Kasumi-1 (cell line): ENCODE measurements around the gene CDC25C.
"Not testable (repeated sequence)": the region's sequence is repeated elsewhere in the genome, so short reads cannot be mapped to it uniquely, and the experiment has no call there.

Source experiments
- DNase-seq, 2 experiments: peaks; one replicate each; lab custom pipeline; 2025; lab: John Stamatoyannopoulos, UW

Gene CDC25C

DNA sequence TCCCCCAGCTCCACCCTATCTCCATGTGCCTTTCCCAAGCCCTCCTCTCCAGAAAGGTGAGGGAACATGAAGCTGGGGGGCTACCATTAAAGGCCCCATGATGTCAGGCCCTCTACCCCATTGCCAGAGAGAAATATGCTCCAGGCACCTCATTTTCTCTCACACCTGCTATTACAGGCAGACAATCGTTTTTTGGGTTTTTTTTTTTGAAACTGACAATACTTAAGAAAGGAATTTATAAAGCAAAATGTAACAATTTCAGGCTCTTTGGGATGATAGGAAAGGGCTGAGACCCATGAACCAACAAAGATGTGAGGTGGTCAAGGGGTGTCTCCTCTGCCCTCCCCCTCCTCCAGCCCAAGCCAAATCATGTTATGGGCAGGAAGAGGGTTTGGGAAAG, 55.7 kb downstream of the CDC25C start:
- no peak for DNase-seq

DNA sequence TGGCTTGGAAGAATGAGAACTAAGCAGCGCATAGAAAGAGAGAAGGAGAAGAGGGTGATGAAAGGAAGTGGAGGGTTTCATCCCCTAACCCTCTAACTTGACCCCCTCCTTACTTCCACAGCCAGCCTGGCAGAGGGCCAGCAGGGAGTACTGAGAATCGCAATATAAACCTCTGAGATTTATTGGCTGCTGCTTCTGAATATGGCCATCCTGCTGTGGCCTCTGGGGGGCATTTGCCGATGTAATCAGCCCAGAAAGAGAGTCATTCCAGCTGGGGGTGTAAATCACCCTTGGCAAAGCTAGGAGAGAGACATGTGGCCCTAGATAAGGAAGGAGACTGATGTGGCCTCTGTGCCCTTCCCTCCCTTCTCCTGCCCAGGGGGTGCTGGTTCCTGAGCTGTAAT, 56.2 kb downstream of the CDC25C start:
- DNase-seq: no peak

DNA sequence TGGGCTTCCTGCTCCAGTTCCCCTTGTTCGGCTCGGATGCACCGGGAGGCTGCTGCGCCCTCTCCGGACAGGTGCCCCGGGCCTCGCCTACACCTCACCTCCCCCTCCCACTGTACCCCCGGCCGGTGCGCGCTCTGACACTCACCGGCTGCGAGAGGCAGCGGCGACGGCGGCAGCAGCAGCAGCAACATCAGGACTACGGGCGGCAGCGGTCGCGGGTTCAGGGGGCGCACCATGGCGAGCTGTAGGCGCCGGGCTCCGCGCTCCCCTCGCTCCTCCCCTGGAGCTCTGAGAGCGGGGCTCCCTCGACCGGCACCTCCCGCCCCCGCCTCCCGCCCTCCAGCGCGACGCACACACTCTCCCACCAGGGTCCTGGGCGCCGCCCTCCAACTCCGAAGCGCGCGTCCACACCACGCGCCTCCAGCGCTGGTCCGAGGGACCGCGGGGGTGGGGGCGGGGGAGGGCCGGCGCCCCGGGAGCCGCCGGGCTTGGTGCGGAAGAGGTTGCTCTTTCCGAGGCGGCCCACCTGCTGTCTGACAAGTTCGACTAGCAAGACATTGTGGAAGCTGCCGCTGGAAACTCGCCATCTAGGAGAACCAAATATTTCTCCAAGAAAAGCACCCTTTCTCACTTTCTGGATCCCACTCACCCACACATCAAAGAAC, 57.3 kb downstream of the CDC25C start, which contains the start of gene GFRA3:
TSS of gene GFRA3 (minus strand) at position 433 of the 665 bp plus-strand sequence. CDS start at position 236, 197 bp downstream.
- peak in 1 of 2 experiments; percentile 25 for DNase-seq

DNA sequence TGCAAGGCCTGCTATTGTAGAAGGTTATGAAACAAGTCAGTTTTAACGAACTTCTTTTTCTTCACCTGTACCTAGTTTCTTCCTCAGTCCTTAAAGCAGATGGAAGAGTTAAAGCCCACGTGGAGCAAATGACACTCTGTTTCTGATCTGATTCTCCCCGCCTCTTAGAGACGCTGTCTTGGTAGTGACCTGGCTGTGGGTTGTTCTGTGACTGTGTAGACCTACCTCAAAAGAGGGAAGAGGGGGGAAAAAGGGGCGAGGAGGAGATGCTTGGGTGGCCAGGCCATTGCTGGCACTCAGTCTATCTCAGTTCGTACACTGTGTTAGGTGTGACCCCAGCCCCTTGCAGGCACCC, 57.8 kb downstream of the CDC25C start:
- no peak for DNase-seq

DNA sequence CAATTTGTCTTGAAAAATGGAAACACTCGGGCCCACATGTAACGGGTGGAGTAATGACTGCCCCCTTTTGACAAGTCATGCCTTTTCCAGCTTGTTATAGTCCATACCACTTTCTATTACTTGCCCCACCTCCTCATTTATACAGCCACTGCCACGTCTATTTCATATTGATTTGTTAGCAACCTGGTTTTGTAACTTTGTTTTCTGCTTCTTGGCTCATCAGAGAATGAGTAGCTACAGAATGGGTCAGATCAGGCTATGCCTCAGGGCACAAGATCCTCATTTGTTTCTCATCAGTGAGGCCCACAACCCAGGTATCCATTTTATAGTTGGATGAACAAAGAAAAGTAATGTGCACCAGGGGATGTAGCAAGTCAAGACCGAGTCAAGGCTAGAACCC, 58.9 kb downstream of the CDC25C start:
- no peak for DNase-seq

DNA sequence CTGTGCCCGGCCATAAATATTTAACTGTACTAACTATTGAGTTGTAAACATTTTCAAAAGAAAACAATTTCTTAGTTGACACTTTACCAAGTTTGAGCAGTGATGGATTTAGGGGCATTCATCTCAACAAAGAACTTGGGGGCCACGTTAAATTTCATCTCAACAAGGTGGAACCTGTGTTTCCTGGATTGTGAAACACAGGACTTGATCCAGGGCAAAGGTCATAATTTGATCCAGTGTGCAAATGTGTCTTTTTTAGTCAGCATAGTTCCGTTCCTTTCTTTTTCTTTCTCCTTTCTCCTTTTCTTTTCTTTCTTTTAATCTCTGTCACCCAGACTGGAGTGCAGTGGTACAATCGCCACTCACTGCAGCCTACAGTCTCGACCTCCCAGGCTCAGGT, 60.3 kb downstream of the CDC25C start:
- no peak for DNase-seq

DNA sequence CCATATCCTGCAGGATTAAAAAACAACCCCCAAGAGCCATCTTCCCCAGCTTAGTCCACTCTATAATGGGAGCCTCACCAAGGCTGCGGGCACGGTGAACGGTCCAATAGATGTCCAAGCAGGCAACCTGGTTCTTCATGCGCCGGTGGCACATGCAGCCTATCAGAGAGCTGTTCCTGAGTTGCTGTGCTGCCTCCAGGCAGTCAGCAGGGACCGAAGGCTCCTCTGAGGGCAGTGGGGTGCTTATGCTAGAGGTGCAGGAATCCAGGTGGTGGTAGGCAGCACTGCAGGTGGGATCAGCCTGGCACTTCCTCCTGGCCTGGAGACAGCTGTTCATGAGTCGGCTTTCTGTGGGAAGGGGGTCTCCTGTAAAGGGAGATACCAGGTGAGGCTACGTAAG, 67.4 kb downstream of the CDC25C start:
- DNase-seq: no peak

DNA sequence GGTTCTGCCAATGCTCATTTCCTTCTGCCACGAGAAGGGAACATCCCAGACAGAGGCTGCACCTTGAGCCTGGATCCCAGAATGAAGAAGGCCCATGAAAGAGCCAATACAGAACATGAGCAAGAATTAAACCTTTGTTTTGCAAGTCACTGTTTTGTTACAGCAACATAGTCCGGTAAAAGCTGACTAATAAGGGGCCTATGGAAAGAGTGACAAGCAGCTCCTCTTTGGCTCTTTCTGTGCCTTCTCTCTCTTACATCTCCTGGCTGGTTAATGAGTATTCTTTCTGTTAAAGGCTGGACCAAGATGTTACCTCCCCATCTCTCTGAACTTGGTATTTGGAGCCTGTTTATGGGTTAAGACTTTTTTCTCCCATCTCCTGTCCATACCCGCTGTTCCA, 68.0 kb downstream of the CDC25C start:
- DNase-seq: no peak

DNA sequence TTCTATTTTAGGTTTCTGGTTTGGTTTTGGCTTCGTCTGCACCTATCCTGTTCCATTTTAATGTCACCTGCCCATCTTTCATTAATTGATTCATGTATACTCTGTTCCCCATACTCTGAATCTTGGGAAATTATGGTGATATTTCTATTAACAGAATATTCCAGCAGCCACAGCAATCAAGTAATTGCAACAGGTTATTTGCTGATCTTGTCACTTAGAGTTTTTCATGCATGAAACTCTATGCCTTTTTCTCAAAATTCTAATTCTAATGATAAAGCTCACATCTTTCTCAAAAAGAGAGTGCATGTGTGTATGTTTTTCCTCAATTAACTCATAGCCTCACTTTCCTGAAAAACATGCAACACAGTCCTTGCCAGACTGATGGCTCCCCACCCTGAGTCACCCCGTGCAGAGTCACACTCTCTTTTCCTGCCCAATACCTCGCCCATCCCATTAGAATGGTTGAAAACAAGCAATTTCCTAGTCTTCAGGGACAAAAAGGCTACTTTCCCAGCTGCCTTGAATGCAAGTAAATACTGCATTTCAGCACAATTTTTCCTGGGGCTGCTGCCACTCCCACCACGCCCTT, 72.8 kb downstream of the CDC25C start:
- DNase-seq: no peak

DNA sequence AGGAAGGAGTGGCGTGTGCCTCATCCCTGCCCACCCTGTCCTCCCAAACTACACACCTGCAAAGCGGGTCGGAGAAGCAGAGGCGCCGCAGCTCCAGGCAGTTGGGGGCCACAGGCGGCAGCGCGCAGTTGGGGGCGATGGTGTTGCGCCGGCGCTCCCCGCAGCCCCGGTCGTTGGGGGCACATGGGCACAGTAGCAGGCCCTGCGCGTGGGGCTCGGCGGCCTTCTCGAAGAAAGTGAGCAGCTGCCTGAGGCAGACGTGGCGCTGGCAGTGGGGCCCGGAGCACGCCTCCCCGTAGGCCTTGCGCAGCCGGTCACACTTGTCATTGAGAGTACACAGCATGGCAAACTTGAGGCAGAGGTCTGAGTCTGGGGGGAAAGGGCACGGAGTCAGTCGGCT, 74.0 kb downstream of the CDC25C start:
- DNase-seq: no peak

DNA sequence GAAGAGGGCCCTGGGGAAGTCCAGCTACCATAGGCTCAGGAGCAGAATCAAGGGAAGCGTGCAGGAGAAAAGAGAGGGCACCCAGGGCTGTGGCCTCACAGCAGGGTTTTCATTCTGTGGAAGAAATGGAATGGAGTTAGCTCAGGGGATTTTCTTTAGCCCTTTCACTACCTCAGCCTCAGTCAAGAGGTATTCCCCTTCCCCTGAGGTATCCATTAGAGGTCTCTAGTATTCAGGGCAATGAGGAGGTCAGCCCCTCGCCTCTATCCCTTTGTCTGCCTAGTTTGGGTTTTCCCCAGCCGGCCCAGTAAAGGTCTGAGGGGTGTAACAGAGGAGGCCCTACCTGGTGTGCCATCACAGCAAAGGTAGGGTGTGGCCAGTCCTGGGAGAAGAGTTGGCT, 78.7 kb downstream of the CDC25C start:
- DNase-seq: no peak

DNA sequence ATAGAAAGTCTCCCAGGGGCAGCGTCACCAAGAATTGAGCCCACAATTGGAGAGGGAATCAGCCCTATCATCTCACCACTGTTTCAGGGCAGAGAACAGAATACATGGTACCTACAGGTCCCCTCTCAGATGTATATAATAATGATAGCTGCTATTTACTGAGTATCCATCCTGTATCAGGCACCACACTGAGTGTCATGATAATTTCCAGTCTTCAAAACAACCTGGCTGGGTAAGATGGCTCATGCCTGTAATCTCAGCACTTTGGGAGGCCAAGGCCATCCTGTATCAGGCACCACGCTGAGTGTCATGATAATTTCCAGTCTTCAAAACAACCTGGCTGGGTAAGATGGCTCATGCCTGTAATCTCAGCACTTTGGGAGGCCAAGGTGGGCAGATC, 83.8 kb downstream of the CDC25C start:
- not testable (repeated sequence) for DNase-seq

DNA sequence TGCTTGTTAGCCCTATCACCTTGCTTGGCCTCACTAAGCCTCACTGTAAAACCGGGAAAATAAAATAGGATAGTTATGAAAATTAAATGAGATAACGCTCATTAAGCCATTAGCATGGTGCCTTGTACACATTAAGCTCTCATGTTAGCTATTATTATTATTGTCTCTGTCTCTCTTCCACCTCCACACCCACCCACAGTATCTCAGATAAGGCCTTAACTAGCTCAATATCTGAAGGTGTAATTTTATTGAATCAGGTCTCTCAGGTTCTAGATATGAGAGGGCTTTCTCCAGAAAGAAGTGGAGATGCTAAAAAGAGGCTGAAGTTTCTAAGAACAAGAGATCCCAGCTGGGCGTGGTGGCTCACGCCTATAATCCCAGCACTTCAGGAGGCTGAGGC, 84.8 kb downstream of the CDC25C start:
- no peak for DNase-seq

DNA sequence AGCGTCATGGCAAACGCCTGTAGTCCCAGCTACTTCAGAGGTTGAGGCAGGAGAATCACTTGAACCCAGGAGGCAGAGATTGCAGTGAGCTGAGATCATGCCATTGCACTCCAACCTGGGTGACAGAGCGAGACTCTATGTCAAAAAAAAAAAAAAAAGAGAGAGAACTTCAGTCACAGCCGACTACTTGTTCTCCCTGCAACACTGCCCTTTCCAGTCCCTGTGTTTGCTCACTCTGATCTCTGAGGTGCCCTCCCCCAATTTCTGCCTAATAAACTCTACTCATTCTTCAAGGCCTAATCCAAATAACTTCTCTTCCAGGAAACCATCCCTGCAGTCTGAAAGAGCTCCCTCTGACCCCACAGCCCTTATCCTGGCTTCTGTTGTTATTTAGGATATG, 85.3 kb downstream of the CDC25C start:
- no peak for DNase-seq

DNA sequence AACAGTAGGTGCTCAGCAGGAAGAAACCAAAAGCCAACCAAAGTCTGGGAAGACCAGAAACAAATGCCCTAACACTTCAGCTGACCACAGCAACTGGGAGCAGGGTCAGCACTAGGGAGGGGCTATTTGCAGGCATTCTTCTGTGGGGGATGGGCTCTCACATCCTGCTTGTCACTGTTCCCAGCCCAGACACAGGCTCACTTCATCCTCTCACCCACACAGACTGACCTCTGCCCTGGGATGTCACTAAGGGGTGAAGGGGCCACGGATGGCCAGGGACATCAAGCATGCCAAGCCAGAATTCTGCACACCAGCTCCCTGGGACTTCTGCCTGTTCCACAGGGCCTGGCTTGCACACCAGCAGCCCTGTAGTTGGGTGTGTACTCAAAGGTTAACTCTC, 85.9 kb downstream of the CDC25C start:
- no peak for DNase-seq

DNA sequence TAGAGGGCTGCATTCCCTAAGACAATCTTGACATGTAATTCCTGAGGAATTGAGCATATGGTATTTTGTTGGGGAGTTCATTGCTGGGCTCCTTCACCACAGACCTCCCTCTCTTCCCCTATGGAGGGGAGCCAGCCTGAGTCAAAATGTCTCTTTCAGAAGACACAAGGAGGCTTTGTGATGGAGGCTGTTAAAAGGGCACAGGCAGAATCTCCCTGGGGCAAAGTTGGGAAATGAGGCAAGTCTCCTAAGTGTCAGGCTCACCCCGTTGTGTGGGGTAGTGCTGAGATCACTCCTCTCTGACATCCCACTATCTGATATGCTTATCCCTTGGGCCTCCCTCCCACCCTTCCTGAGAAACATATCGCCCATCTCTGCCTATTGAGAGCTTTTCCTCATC, 87.8 kb downstream of the CDC25C start:
- peak in 1 of 2 experiments; percentile 9 for DNase-seq

DNA sequence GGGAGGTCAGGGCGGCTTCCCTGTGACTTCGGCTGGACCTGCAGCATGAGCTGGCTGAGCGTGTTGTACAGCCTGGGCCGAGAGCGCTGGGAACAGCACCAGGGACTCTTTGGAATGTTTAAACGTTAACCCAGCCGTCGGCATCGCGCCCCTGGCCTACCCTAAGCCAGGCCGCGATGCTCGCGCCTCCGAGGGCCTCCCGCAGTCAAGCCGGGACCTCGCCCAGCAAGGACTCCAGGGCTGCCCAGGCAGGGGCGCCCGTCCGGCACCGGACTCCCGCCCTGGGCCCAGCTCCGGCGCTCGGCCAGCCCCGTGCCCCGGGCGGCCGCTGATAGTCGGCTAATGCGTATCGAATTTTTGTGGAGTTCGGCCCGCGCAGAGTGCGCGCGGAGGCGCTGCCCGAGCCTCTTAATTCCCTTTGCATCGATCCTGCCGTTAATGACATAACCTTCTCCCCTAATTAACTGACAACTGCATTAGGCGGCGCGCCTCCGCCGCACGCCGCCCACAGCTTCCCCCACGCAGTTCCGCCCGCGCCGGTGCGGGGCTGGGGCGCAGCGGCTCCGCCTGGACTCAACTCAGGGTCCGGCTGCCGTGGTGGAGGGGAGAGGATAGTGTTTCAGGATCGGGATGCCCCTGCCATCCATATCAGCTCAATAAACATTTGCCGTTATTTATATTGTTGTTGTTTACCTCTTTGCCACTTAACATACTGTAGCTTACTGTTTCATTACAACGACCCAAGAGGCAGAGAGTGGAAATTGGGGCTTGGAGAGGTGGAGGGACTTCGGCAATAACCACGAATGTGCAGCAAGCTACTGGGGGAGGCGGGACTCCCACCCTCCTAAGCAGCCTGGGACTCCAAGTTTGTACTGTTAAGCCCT, 89.7 kb downstream of the CDC25C start:
- DNase-seq: peak; percentile 34 to 38

DNA sequence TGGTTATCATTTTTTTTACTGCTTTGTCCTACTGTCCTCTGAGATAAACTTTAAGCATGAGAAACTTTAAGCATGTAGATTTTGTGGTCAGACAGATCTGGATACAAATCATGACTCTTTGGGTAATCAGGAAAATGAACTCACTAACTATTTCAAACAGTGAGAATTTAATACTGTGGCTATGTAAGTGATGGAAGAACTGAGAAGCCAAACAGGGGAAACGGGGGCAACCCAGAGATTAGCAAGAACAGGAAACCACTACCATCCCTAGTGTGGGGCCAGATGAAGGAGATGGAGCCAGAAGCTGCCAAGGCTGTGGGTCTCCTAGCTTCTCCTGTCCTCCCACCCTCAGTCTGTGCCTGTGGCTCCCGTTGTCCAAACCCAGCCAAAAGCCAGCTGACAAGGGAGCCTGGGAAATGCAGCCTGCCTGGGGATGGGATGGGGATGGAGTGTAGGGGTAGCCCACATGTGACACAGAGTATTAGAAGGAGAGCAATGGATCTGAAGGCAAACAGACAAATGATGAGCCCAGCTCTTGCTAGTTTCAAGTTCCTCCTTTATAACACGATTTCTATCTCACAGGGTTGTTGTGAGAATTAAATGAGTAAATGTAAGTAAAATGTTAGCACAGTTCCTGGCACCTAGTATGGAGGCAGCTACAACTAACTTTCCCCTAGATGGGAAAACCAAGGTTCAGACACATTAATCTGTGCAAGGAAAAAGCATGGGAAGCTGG, 90.8 kb downstream of the CDC25C start:
- DNase-seq: peak; percentile 75 to 77

DNA sequence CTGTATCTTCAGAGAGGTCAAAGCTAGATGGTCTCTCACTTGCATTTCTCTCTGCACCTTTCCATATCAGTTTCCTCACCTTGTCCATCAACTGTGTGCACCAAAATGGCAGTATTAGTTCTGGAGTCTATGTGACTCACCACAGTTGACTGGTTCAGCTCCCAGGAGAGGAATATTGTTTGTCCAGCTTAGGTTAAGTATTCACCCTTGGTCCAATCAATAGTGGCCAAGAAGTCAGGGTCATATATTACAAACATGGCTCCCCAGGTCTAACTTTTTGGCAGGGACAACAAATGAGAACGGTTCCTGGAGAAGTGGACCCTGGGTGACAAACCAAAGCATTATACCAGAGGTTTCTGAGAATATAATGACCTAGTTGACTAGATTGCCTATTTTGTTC, 93.6 kb downstream of the CDC25C start:
- no peak for DNase-seq
